ENCODE results near the gene JAKMIP1. TPM values are rescaled to one million over a fixed set of nuclear protein-coding genes. Genes with fewer than 3 reads are reported as not detected.
A peak's percentile ranks its signal among the peaks of the same experiment; 100 is the strongest.

Gene JAKMIP1
- total RNA-seq, 1 experiment from 2014 or later: not detected

- Histone ChIP-seq H3K4me3 (replicated peaks in 1 of 2; ENCODE audit: low read depth in 1 of 2, low read length in 2 of 2) (no peak overlapping the region), H3K4me2 (ENCODE audit: low read length) (no peak overlapping the region), H3K9me2 (ENCODE audit: insufficient read depth) (no peaks in the 10 kb centered on the region), H3K27ac (ENCODE audit: low read depth, low read length) (no peak overlapping the region), H3K79me2 (ENCODE audit: insufficient read depth, low read length) (no peaks in the 10 kb centered on the region), H3K27me3 (ENCODE audit: insufficient read depth, low read length) (no peaks in the 10 kb centered on the region), H3K36me3 (ENCODE audit: control insufficient read depth in 1 of 2, insufficient read depth in 2 of 2, low read length in 2 of 2) (no peaks in the 10 kb centered on the region), H4K20me1 (ENCODE audit: insufficient read depth) (no peaks in the 10 kb centered on the region), H3K4me1 (ENCODE audit: control insufficient read depth in 1 of 2, insufficient read depth in 2 of 2, low read length in 2 of 2) (no peaks in the 10 kb centered on the region), H3K9me3 (ENCODE audit: control insufficient read depth in 1 of 2, insufficient read depth in 1 of 2, low read depth in 1 of 2, low read length in 2 of 2) (no peaks in the 10 kb centered on the region; a peak in 1 of 4 replicates), H2AFZ (ENCODE audit: low read depth, low read length, poor library complexity, severe bottlenecking) (no peak overlapping the region), H3K9ac (ENCODE audit: low read length) (no peak overlapping the region)
- intact Hi-C loops (cut with micrococcal nuclease): no loop called here
- RAD21 ChIA-PET (ENCODE audit: low non-redundant PET in 1 of 2, low total read pairs in 2 of 2, uncharacterized antibody in 2 of 2, unreplicated experiment in 2 of 2): no interaction called here
- TF ChIP-seq CTCF (IDR thresholded peaks at IDR 0.05 in 2 of 3, conservative IDR thresholded peaks at IDR 0.05 in 1 of 3; ENCODE audit: borderline replicate concordance in 1 of 3, insufficient read depth in 1 of 3, low read depth in 2 of 3, low read length in 2 of 3): peak in 2 of 3 experiments; percentile 11 to 14; a peak in 1 of 6 replicates
- TF ChIP-seq ELF1 (IDR thresholded peaks at IDR 0.05; ENCODE audit: borderline replicate concordance, low read depth): no peak
- CTCF ChIA-PET: no interaction called here
- POLR2A ChIA-PET: no interaction called here
- no TSS peak for BruUV-seq (replicated peaks)
- DNase-seq (ENCODE audit: low read depth, low spot score): no peak
- ATAC-seq: peak; percentile 65
These were observed 31.1 kb downstream of the JAKMIP1 start for GRCh38 chr4:6169239-6169638.

DNA sequence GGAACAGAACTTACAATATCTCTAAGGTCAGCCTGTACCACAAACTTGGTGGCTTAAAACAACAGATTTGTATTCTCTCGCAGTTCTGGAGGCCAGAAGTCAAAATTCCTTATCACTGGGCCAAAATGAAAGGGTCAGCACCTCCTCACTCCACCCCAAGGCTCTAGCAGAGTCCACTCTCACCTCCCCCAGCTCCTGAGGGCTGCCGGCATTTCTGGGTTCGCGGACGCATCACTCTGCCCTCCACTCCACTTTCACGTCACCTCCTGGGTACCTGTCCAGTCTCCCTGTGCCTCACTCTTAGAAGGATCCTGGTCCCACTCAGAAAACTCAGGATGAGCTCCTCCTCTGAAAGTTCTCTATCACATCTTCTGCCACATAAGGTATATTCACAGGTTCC, 34.6 kb downstream of the JAKMIP1 start:
- Histone ChIP-seq H3K9me2 (ENCODE audit: insufficient read depth) (no peaks in the 10 kb centered on the region), H3K27ac (ENCODE audit: low read depth, low read length) (no peak overlapping the region), H4K20me1 (ENCODE audit: insufficient read depth) (no peaks in the 10 kb centered on the region), H3K4me3 (replicated peaks in 1 of 2; ENCODE audit: low read depth in 1 of 2, low read length in 2 of 2) (no peak overlapping the region), H3K36me3 (ENCODE audit: control insufficient read depth in 1 of 2, insufficient read depth in 2 of 2, low read length in 2 of 2) (no peaks in the 10 kb centered on the region), H3K9ac (ENCODE audit: low read length) (no peak overlapping the region), H3K4me1 (ENCODE audit: control insufficient read depth in 1 of 2, insufficient read depth in 2 of 2, low read length in 2 of 2) (no peaks in the 10 kb centered on the region), H3K9me3 (ENCODE audit: control insufficient read depth in 1 of 2, insufficient read depth in 1 of 2, low read depth in 1 of 2, low read length in 2 of 2) (no peaks in the 10 kb centered on the region; a peak in 1 of 4 replicates), H3K4me2 (ENCODE audit: low read length) (no peak overlapping the region), H3K79me2 (ENCODE audit: insufficient read depth, low read length) (no peaks in the 10 kb centered on the region), H2AFZ (ENCODE audit: low read depth, low read length, poor library complexity, severe bottlenecking) (no peak overlapping the region), H3K27me3 (ENCODE audit: insufficient read depth, low read length) (no peaks in the 10 kb centered on the region; the same call in 1 of the 2 replicates)
- POLR2A ChIA-PET: no interaction called here
- DNase-seq (ENCODE audit: low read depth, low spot score) (no peak), ATAC-seq (no peak)
- RAD21 ChIA-PET (ENCODE audit: low non-redundant PET in 1 of 2, low total read pairs in 2 of 2, uncharacterized antibody in 2 of 2, unreplicated experiment in 2 of 2): no interaction called here
- no TSS peak for BruUV-seq (replicated peaks)
- CTCF ChIA-PET: no interaction called here
- intact Hi-C loops (cut with micrococcal nuclease): no loop called here
- no peak for TF ChIP-seq RAD21 (IDR thresholded peaks at IDR 0.05; ENCODE audit: low read depth)
- TF ChIP-seq EGR1 (IDR thresholded peaks at IDR 0.05; ENCODE audit: low read depth): no peak
- no peak for TF ChIP-seq POLR2AphosphoS5 (IDR thresholded peaks at IDR 0.05; ENCODE audit: low read depth, low read length)
- no peak for TF ChIP-seq POLR2A (IDR thresholded peaks at IDR 0.05; ENCODE audit: borderline replicate concordance, extremely low read depth, insufficient read depth, insufficient read length)
- TF ChIP-seq EZH2 (IDR thresholded peaks at IDR 0.05): no peak
- TF ChIP-seq ELF1 (IDR thresholded peaks at IDR 0.05; ENCODE audit: borderline replicate concordance, low read depth): no peak
- no peak for TF ChIP-seq SIN3A (IDR thresholded peaks at IDR 0.05; ENCODE audit: low read depth)
- TF ChIP-seq, protein P1, sequence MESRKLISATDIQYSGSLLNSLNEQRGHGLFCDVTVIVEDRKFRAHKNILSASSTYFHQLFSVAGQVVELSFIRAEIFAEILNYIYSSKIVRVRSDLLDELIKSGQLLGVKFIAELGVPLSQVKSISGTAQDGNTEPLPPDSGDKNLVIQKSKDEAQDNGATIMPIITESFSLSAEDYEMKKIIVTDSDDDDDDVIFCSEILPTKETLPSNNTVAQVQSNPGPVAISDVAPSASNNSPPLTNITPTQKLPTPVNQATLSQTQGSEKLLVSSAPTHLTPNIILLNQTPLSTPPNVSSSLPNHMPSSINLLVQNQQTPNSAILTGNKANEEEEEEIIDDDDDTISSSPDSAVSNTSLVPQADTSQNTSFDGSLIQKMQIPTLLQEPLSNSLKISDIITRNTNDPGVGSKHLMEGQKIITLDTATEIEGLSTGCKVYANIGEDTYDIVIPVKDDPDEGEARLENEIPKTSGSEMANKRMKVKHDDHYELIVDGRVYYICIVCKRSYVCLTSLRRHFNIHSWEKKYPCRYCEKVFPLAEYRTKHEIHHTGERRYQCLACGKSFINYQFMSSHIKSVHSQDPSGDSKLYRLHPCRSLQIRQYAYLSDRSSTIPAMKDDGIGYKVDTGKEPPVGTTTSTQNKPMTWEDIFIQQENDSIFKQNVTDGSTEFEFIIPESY (IDR thresholded peaks at IDR 0.05; ENCODE audit: extremely low read depth, insufficient replicate concordance, low read length): no peak
- no peak for TF ChIP-seq ZNF274 (IDR thresholded peaks at IDR 0.05; ENCODE audit: low read depth, low read length)
- no peak for TF ChIP-seq SRF (IDR thresholded peaks at IDR 0.05; ENCODE audit: low read depth)
- TF ChIP-seq, protein P2, sequence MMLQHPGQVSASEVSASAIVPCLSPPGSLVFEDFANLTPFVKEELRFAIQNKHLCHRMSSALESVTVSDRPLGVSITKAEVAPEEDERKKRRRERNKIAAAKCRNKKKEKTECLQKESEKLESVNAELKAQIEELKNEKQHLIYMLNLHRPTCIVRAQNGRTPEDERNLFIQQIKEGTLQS (IDR thresholded peaks at IDR 0.05): no peak
- TF ChIP-seq, protein P3, sequence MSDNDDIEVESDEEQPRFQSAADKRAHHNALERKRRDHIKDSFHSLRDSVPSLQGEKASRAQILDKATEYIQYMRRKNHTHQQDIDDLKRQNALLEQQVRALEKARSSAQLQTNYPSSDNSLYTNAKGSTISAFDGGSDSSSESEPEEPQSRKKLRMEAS (IDR thresholded peaks at IDR 0.05): no peak
- TF ChIP-seq SP1 (IDR thresholded peaks at IDR 0.05; ENCODE audit: low read depth): no peak
- no peak for TF ChIP-seq FOSL1 (IDR thresholded peaks at IDR 0.05; ENCODE audit: low read depth)
